Neutrophil (primary cell): ENCODE measurements around the gene KRT81.
"Not testable (repeated sequence)": the region's sequence is repeated elsewhere in the genome, so short reads cannot be mapped to it uniquely, and the experiment has no call there.

Source experiments
- H3K27ac ChIP-seq: fragments of 200-600 bp; sonication (generic); 2 replicates; pipeline ENCODE4 v1.5.1; 2016; ENCODE audit warnings: mild to moderate bottlenecking, moderate library complexity
- H3K27me3 ChIP-seq: fragments of 200-600 bp; sonication (generic); 2 replicates; pipeline ENCODE4 v1.6.0; 2016; ENCODE audit warnings: mild to moderate bottlenecking
- H3K36me3 ChIP-seq: fragments of 200-600 bp; sonication (generic); 2 replicates; pipeline ENCODE4 v1.5.1; 2017
- H3K4me1 ChIP-seq, 2 experiments: fragments of 200-600 bp in 1 of 2; sonication (generic) in 1 of 2; 1 replicate in 1 of 2; 2 replicates in 1 of 2; pipeline versions ENCODE4 v1.5.1 to v1.6.1; 2013 to 2016; ENCODE audit warnings: low read depth in 1 of 2, low read length in 1 of 2, mild to moderate bottlenecking in 1 of 2, moderate library complexity in 1 of 2; ENCODE audit not compliant: control insufficient read depth in 1 of 2, insufficient read depth in 1 of 2
- H3K4me3 ChIP-seq, 2 experiments: fragments of 200-600 bp in 1 of 2; sonication (generic) in 1 of 2; 1 replicate in 1 of 2; 2 replicates in 1 of 2; pipeline ENCODE4 v1.5.1; 2013 to 2016; ENCODE audit warnings: low read depth in 1 of 2, low read length in 1 of 2, mild to moderate bottlenecking in 1 of 2, moderate library complexity in 1 of 2
- H3K9me3 ChIP-seq: fragments of 200-600 bp; sonication (generic); 2 replicates; pipeline ENCODE4 v1.5.1; 2016
- CTCF ChIP-seq: fragments of 200-600 bp; sonication (generic); IDR thresholded peaks from 2 replicates; pipeline ENCODE4 v1.5.1; 2016; ENCODE audit warnings: antibody characterized with exemption

KRT81 gene

GRCh38 chr12:52293926-52294325 lies 2.6 kb upstream of the KRT81 start:
- Histone ChIP-seq H3K4me1 (no peaks in the 10 kb centered on the region), H3K9me3 (no peaks in the 10 kb centered on the region), H3K27me3 (peaks cover 67% of the 10 kb centered on the region), H3K27ac (no peak overlapping the region), H3K4me3 (no peak overlapping the region), H3K36me3 (no peaks in the 10 kb centered on the region)
- TF ChIP-seq CTCF: no peak

GRCh38 chr12:52290483-52291134 lies 725 bp downstream of the KRT81 start:
- H3K27me3 ChIP-seq: peaks cover 44% of the 10 kb centered on the region
- not testable (repeated sequence) for H3K4me1 ChIP-seq, H3K4me3 ChIP-seq, H3K27ac ChIP-seq, H3K9me3 ChIP-seq, H3K36me3 ChIP-seq

- not testable (repeated sequence) for H3K9me3 ChIP-seq, H3K4me3 ChIP-seq, H3K4me1 ChIP-seq, H3K27ac ChIP-seq, H3K36me3 ChIP-seq
- peaks cover 25% of the 10 kb centered on the region for H3K27me3 ChIP-seq
These were observed 3.2 kb downstream of the KRT81 start for GRCh38 chr12:52287816-52288805.

GRCh38 chr12:52286857-52287785 lies 4.2 kb downstream of the KRT81 start:
- not testable (repeated sequence) for H3K36me3 ChIP-seq, H3K4me1 ChIP-seq, H3K4me3 ChIP-seq, H3K9me3 ChIP-seq, H3K27ac ChIP-seq
- H3K27me3 ChIP-seq: peaks cover 16% of the 10 kb centered on the region

GRCh38 chr12:52285851-52286530 lies 5.3 kb downstream of the KRT81 start:
- H3K9me3 ChIP-seq: no peaks in the 10 kb centered on the region

More at GRCh38 chr12:52285851-52286530, 5.3 kb downstream of the KRT81 start:
- peaks cover 9% of the 10 kb centered on the region for H3K27me3 ChIP-seq
- H3K27ac ChIP-seq: no peak overlapping the region
- H3K4me3 ChIP-seq: no peak overlapping the region
- TF ChIP-seq CTCF: no peak
- H3K4me1 ChIP-seq: no peaks in the 10 kb centered on the region
- H3K36me3 ChIP-seq: no peaks in the 10 kb centered on the region
